H1 (cell line): ENCODE results near the gene DENND11. TPM values are rescaled to one million over a fixed set of nuclear protein-coding genes. Genes with fewer than 3 reads are reported as not detected.

Source experiments
- CTCF ChIA-PET: fragments of 300-600 bp; sonication (Branson Sonifier 250); formaldehyde crosslinking; loops from one replicate; lab custom pipeline; 2021; ENCODE audit not compliant: partially characterized antibody; lab: Charles Lee
- POLR2A ChIA-PET: fragments of 300-600 bp; sonication (Branson Sonifier 250); formaldehyde crosslinking; loops from one replicate; lab custom pipeline; 2021; ENCODE audit warnings: inconsistent platforms; ENCODE audit not compliant: partially characterized antibody; lab: Charles Lee
- DNase-seq, 2 experiments: peaks; one replicate each; pipeline versions ENCODE4 v3.0.0 to v3.0.0-alpha.2; 2010 to 2022; ENCODE audit warnings: low spot score in 2 of 2, low read depth in 1 of 2, mixed read lengths in 1 of 2
- FAIRE-seq: peaks from 2 replicates; lab custom pipeline; 2011; peaks lifted over from hg19 to GRCh38; lab: Jason Lieb, UNC
- H2AFZ ChIP-seq: 2 replicates; pipeline ENCODE4 v1.8.1; 2012; ENCODE audit warnings: low read length, inconsistent platforms
- H2AK5ac ChIP-seq: 2 replicates; pipeline ENCODE4 v1.6.1; 2013; ENCODE audit warnings: low read depth, low read length
- H2BK120ac ChIP-seq: replicated peaks from 2 replicates; pipeline ENCODE3; 2013; ENCODE audit warnings: low read depth, low read length, inconsistent platforms
- H2BK12ac ChIP-seq: 2 replicates; pipeline ENCODE4 v1.6.1; 2013; ENCODE audit warnings: low read depth, low read length
- H2BK15ac ChIP-seq: 2 replicates; pipeline ENCODE4 v1.6.1; 2013; ENCODE audit warnings: low read length
- H2BK20ac ChIP-seq: 2 replicates; pipeline ENCODE4 v1.6.1; 2013; ENCODE audit warnings: low read length
- H2BK5ac ChIP-seq: 2 replicates; pipeline ENCODE4 v1.6.1; 2013; ENCODE audit warnings: low read depth, low read length
- H3K14ac ChIP-seq: 2 replicates; pipeline ENCODE4 v1.6.1; 2013; ENCODE audit warnings: inconsistent platforms; ENCODE audit not compliant: insufficient read length
- H3K18ac ChIP-seq: 2 replicates; pipeline ENCODE4 v1.6.1; 2013; ENCODE audit warnings: low read length; ENCODE audit errors: extremely low read depth
- H3K23ac ChIP-seq: 2 replicates; pipeline ENCODE4 v1.6.1; 2013; ENCODE audit warnings: inconsistent platforms; ENCODE audit not compliant: insufficient read length
- H3K23me2 ChIP-seq: 2 replicates; pipeline ENCODE4 v1.6.1; 2013; ENCODE audit warnings: low read depth, low read length
- H3K27ac ChIP-seq: 2 replicates; pipeline ENCODE4 v1.6.1; 2011; ENCODE audit warnings: low read depth, low read length, inconsistent platforms
- H3K27me3 ChIP-seq, 4 experiments: replicated peaks in 1 of 4; 1 replicate in 1 of 4; 2 replicates in 3 of 4; pipeline versions ENCODE4 v1.6.1 to v1.8.1; 2011 to 2013; ENCODE audit warnings: low read length in 3 of 4, mild to moderate bottlenecking in 3 of 4, inconsistent platforms in 2 of 4, mixed read lengths in 2 of 4, moderate library complexity in 1 of 4; ENCODE audit not compliant: control insufficient read depth in 3 of 4, insufficient read depth in 3 of 4; ENCODE audit errors: extremely low read depth in 1 of 4
- H3K36me3 ChIP-seq, 4 experiments: 2 replicates each; pipeline versions ENCODE4 v1.6.1 to v1.8.1; 2011 to 2013; ENCODE audit warnings: mild to moderate bottlenecking in 4 of 4, low read length in 3 of 4, moderate library complexity in 2 of 4, control low read depth in 1 of 4, inconsistent platforms in 1 of 4; ENCODE audit not compliant: insufficient read depth in 4 of 4, control insufficient read depth in 2 of 4
- H3K4ac ChIP-seq: replicated peaks from 2 replicates; pipeline ENCODE3; 2013; ENCODE audit warnings: low read length, low read depth, mixed read lengths, inconsistent platforms; ENCODE audit not compliant: insufficient read length
- H3K4me1 ChIP-seq, 4 experiments: replicated peaks in 1 of 4; 1 replicate in 1 of 4; 2 replicates in 3 of 4; pipeline versions ENCODE4 v1.6.1 to v1.8.1; 2011 to 2013; ENCODE audit warnings: low read length in 3 of 4, inconsistent platforms in 2 of 4, mixed read lengths in 1 of 4; ENCODE audit not compliant: insufficient read depth in 4 of 4, control insufficient read depth in 3 of 4
- H3K4me2 ChIP-seq, 2 experiments: 2 replicates each; pipeline versions ENCODE4 v1.6.1 to v1.8.1; 2011 to 2013; ENCODE audit warnings: low read depth in 2 of 2, low read length in 2 of 2, control low read depth in 1 of 2, inconsistent platforms in 1 of 2, mild to moderate bottlenecking in 1 of 2; ENCODE audit not compliant: insufficient read depth in 1 of 2
- H3K4me3 ChIP-seq, 4 experiments: fragments of 200-600, 300-600 bp in 1 of 4; sonication (generic), shearing (Covaris generic), sonication (Bioruptor Twin) in 1 of 4; 2 replicates each; pipeline versions ENCODE4 v1.5.1 to v1.8.1; 2011 to 2016; ENCODE audit warnings: low read length in 4 of 4, low read depth in 3 of 4, control low read depth in 2 of 4, inconsistent platforms in 2 of 4, mild to moderate bottlenecking in 2 of 4, mixed read lengths in 1 of 4, moderate library complexity in 1 of 4; ENCODE audit not compliant: insufficient read depth in 2 of 4; ENCODE audit errors: extremely low read depth in 1 of 4
- H3K56ac ChIP-seq: replicated peaks from 2 replicates; pipeline ENCODE3; 2013; ENCODE audit warnings: low read depth, mild to moderate bottlenecking, mixed read lengths, low read length, inconsistent platforms; ENCODE audit not compliant: insufficient read length
- H3K79me1 ChIP-seq: 2 replicates; pipeline ENCODE4 v1.6.1; 2013; ENCODE audit warnings: low read depth, low read length, control low read depth
- H3K79me2 ChIP-seq, 2 experiments: 2 replicates each; pipeline versions ENCODE4 v1.6.1 to v1.8.1; 2012 to 2013; ENCODE audit warnings: low read length in 2 of 2, mild to moderate bottlenecking in 2 of 2, inconsistent platforms in 1 of 2; ENCODE audit not compliant: insufficient read depth in 2 of 2, control insufficient read depth in 1 of 2
- H3K9ac ChIP-seq, 4 experiments: replicated peaks in 1 of 4; 1 replicate in 1 of 4; 2 replicates in 3 of 4; pipeline versions ENCODE4 v1.6.1 to v1.8.1; 2011 to 2013; ENCODE audit warnings: low read depth in 3 of 4, low read length in 3 of 4, control low read depth in 2 of 4, mild to moderate bottlenecking in 2 of 4, moderate library complexity in 2 of 4, inconsistent platforms in 1 of 4; ENCODE audit errors: extremely low read depth in 1 of 4
- H3K9me3 ChIP-seq, 2 experiments: 2 replicates each; pipeline versions ENCODE4 v1.6.1 to v1.8.1; 2012 to 2013; ENCODE audit warnings: mild to moderate bottlenecking in 2 of 2, moderate library complexity in 2 of 2, control low read depth in 1 of 2, inconsistent platforms in 1 of 2, low read depth in 1 of 2, low read length in 1 of 2, mixed read lengths in 1 of 2; ENCODE audit not compliant: insufficient read depth in 2 of 2
- H4K20me1 ChIP-seq, 2 experiments: replicated peaks in 1 of 2; 2 replicates each; pipeline versions ENCODE3 to v1.8.1; 2011 to 2013; ENCODE audit warnings: inconsistent platforms in 2 of 2, low read length in 2 of 2, mild to moderate bottlenecking in 1 of 2; ENCODE audit not compliant: insufficient read depth in 2 of 2, control insufficient read depth in 1 of 2
- H4K5ac ChIP-seq: 2 replicates; pipeline ENCODE4 v1.6.1; 2013; ENCODE audit warnings: low read length, low read depth, mixed read lengths, inconsistent platforms; ENCODE audit not compliant: insufficient read length
- H4K8ac ChIP-seq: 2 replicates; pipeline ENCODE4 v1.8.0; 2013; ENCODE audit warnings: mild to moderate bottlenecking, moderate library complexity, low read length, inconsistent platforms; ENCODE audit not compliant: insufficient read depth; ENCODE audit errors: extremely low read depth
- H4K91ac ChIP-seq: replicated peaks from 2 replicates; pipeline ENCODE3; 2013; ENCODE audit warnings: low read length, mixed read lengths, inconsistent platforms; ENCODE audit not compliant: insufficient read length
- CHD1 ChIP-seq: IDR thresholded peaks from 2 replicates; pipeline ENCODE4 v1.6.1; 2012; ENCODE audit warnings: low read depth, low read length, improper control_type of control experiment
- CHD2 ChIP-seq: IDR thresholded peaks from 2 replicates; pipeline ENCODE4 v1.6.1; 2012; ENCODE audit warnings: low read length, improper control_type of control experiment
- CREB1 ChIP-seq: IDR thresholded peaks from 2 replicates; pipeline ENCODE4 v1.6.1; 2012; ENCODE audit warnings: inconsistent platforms
- CTBP2 ChIP-seq: IDR thresholded peaks from 2 replicates; pipeline ENCODE4 v1.7.0; 2011; ENCODE audit warnings: borderline replicate concordance, mild to moderate bottlenecking, moderate library complexity, mixed read lengths, low read length; ENCODE audit not compliant: insufficient read depth, insufficient read length
- FOSL1 ChIP-seq: IDR thresholded peaks from 2 replicates; pipeline ENCODE4 v1.6.1; 2011; ENCODE audit warnings: mild to moderate bottlenecking, low read depth, low read length, moderate library complexity; ENCODE audit not compliant: insufficient read depth
- GTF2F1 ChIP-seq: IDR thresholded peaks from 2 replicates; pipeline ENCODE4 v1.6.1; 2012; ENCODE audit warnings: low read depth, low read length, improper control_type of control experiment, borderline replicate concordance
- HDAC6 ChIP-seq: IDR thresholded peaks from one replicate; pipeline ENCODE4 v1.7.1; 2012; ENCODE audit warnings: low read depth, mild to moderate bottlenecking, inconsistent platforms, low read length, moderate library complexity
- POLR2A ChIP-seq, 2 experiments: IDR thresholded peaks; 1 replicate in 1 of 2; 2 replicates in 1 of 2; pipeline ENCODE4 v1.6.1; 2011; ENCODE audit warnings: low read depth in 2 of 2, low read length in 2 of 2, mild to moderate bottlenecking in 2 of 2; ENCODE audit errors: control extremely low read depth in 1 of 2
- POU5F1 ChIP-seq: IDR thresholded peaks from 2 replicates; pipeline ENCODE4 v1.6.1; 2011; ENCODE audit warnings: low read depth, mild to moderate bottlenecking, low read length, moderate library complexity
- RAD21 ChIP-seq, 2 experiments: IDR thresholded peaks in 1 of 2; conservative IDR thresholded peaks in 1 of 2; 2 replicates each; pipeline ENCODE4 v1.6.1; 2011; ENCODE audit warnings: low read depth in 2 of 2, low read length in 2 of 2, improper control_type of control experiment in 1 of 2, inconsistent platforms in 1 of 2, mild to moderate bottlenecking in 1 of 2, moderate library complexity in 1 of 2
- SIN3A ChIP-seq, 2 experiments: IDR thresholded peaks in 1 of 2; conservative IDR thresholded peaks in 1 of 2; 2 replicates each; pipeline ENCODE4 v1.6.1; 2011 to 2012; ENCODE audit warnings: low read length in 2 of 2, improper control_type of control experiment in 1 of 2, low read depth in 1 of 2, mild to moderate bottlenecking in 1 of 2
- SIX5 ChIP-seq: IDR thresholded peaks from 2 replicates; pipeline ENCODE4 v1.6.1; 2011; ENCODE audit warnings: mild to moderate bottlenecking, low read depth, low read length
- TEAD4 ChIP-seq: IDR thresholded peaks from 2 replicates; pipeline ENCODE4 v1.6.1; 2012; ENCODE audit warnings: low read depth, low read length, inconsistent platforms, mixed read lengths
- WGBS, 2 experiments: shearing (Covaris generic) in 1 of 2; methylation state at CpG; one replicate each; pipeline versions ENCODE4 v1.1.6 to v1.1.7; 2013 to 2015; ENCODE audit warnings: low lambda C conversion rate in 2 of 2, mixed read lengths in 2 of 2, inconsistent platforms in 1 of 2, low coverage in 1 of 2, missing lambda C conversion rate in 1 of 2; ENCODE audit not compliant: insufficient replicate concordance in 2 of 2, insufficient coverage in 1 of 2, insufficient read length in 1 of 2; ENCODE audit errors: extremely low coverage in 1 of 2, missing lambda C conversion rate in 1 of 2; 5-methylcytosine and 5-hydroxymethylcytosine counted together
- polyA plus RNA-seq, 7 experiments: library from polyadenylated mRNA; depleted of rRNA in 3 of 7; stranded (reverse) in 5 of 7; unstranded in 2 of 7; fragments of >200 nt in 5 of 7; fragments of 200-250 nt in 2 of 7; gene quantifications; 1 replicate in 5 of 7; 2 replicates in 1 of 7; 4 replicates in 1 of 7; pipeline versions ENCODE4 v1.2.1 to v1.2.3, GENCODE V29; 2011 to 2013; ENCODE audit warnings: missing spikeins in 2 of 7, mixed read lengths in 2 of 7
- total RNA-seq: library from RNA; stranded (reverse); fragmentation: NEBNext Ultra II Directional; extraction: Animal tissue kit (Norgen Biotek cat#: 25700); gene quantifications from 2 replicates; pipeline ENCODE4 v1.2.1, GENCODE V29; 2021
- TF ChIP-seq, protein P1 (sequence below): IDR thresholded peaks from 2 replicates; pipeline ENCODE4 v1.6.1; 2012; ENCODE audit warnings: inconsistent platforms

Gene DENND11
- total and polyA plus RNA-seq, 2 of the 8 experiments (the other 6 are each of a cell fraction or from before 2014, with no cell fraction given) = 8.0 to 26.8 TPM

DNA sequence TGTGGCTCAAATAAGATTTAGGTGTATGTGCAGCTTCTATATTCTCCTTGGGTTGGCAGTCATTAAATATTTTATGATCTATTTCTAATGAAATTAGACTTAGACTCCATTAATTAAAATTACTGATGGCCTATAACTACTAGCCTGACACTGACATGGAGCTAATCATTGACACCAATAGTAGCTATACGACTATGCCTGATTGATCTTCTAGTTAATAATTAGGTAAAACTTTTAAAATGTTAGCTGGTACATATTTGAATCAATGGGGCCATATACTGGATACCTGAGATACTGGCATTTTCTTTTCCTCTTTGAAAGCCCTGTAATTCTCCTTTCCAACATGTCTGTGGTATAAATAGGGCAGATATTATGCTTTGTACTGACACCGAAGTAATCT is 20.6 kb upstream of the DENND11 start:
- H2BK15ac ChIP-seq = no peak overlapping the region
- WGBS, 2 experiments = 91% methylated on average over 2 of the region's 2 CpGs; no CpG with 5 or more reads in 1 of the 2 experiments
- no peaks in the 10 kb centered on the region for H3K36me3 ChIP-seq
- TF ChIP-seq CTBP2 (no peak), CHD1 (no peak), CREB1 (no peak), HDAC6 (no peak), FOSL1 (no peak), POLR2A (IDR thresholded peaks at IDR 0.05; ENCODE audit: control extremely low read depth in 1 of 2, low read depth in 2 of 2, low read length in 2 of 2) (no peak), GTF2F1 (no peak), TEAD4 (no peak), CHD2 (no peak), SIX5 (no peak), SIN3A (conservative IDR thresholded peaks at IDR 0.05 in 1 of 2, IDR thresholded peaks at IDR 0.05 in 1 of 2; ENCODE audit: low read depth in 1 of 2, low read length in 2 of 2) (no peak), POU5F1 (no peak), RAD21 (IDR thresholded peaks at IDR 0.05 in 1 of 2, conservative IDR thresholded peaks at IDR 0.05 in 1 of 2; ENCODE audit: low read depth in 2 of 2, low read length in 2 of 2) (no peak)
- TF ChIP-seq, protein P1, sequence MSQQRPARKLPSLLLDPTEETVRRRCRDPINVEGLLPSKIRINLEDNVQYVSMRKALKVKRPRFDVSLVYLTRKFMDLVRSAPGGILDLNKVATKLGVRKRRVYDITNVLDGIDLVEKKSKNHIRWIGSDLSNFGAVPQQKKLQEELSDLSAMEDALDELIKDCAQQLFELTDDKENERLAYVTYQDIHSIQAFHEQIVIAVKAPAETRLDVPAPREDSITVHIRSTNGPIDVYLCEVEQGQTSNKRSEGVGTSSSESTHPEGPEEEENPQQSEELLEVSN = no peak

More for the DNA sequence above, 20.6 kb upstream of the DENND11 start:
- Histone ChIP-seq H3K56ac (no peak overlapping the region), H2AFZ (no peak overlapping the region), H3K9me3 (no peaks in the 10 kb centered on the region), H3K18ac (no peak overlapping the region), H4K8ac (no peak overlapping the region), H2BK12ac (no peak overlapping the region), H4K91ac (no peak overlapping the region), H3K27ac (no peak overlapping the region), H3K4ac (no peak overlapping the region), H3K4me3 (no peak overlapping the region), H3K4me1 (no peaks in the 10 kb centered on the region), H4K5ac (no peak overlapping the region), H2BK20ac (no peak overlapping the region), H3K9ac (no peak overlapping the region), H3K27me3 (no peaks in the 10 kb centered on the region; a peak in 1 of 7 replicates), H4K20me1 (no peaks in the 10 kb centered on the region), H2AK5ac (no peak overlapping the region), H3K79me1 (no peaks in the 10 kb centered on the region), H3K23ac (no peak overlapping the region), H3K4me2 (no peak overlapping the region), H3K79me2 (no peaks in the 10 kb centered on the region), H2BK120ac (no peak overlapping the region), H3K23me2 (no peaks in the 10 kb centered on the region), H3K14ac (no peak overlapping the region), H2BK5ac (no peak overlapping the region)
- FAIRE-seq (no peak), DNase-seq (no peak)
- CTCF ChIA-PET = interaction anchor here (0.8 to 2.9 kb wide), 4 partner anchors 8 to 16 kb away, joined by 3 to 16 read pairs (median 4); partner anchors contain the start of genes SSBP1 and WEE2
- POLR2A ChIA-PET = interaction anchor here (0.6 to 1.8 kb wide), 3 partner anchors 15 to 650 kb away, joined by 4 to 5 read pairs (median 4); partner anchors contain the start of gene SSBP1
